Fibroblast of mammary gland (primary cell): ENCODE results near the gene C19orf38.

Source experiments
- DNase-seq: peaks from one replicate; pipeline ENCODE4 v3.0.0-alpha.2; 2010; ENCODE audit warnings: low read depth
- H3K4me3 ChIP-seq: 2 replicates; pipeline ENCODE4 v1.5.1; 2011; ENCODE audit warnings: low read depth, mild to moderate bottlenecking, low read length, moderate library complexity; ENCODE audit not compliant: control insufficient read depth
- CTCF ChIP-seq: conservative IDR thresholded peaks from 2 replicates; pipeline ENCODE4 v1.5.1; 2011; ENCODE audit warnings: low read depth, low read length, inconsistent platforms; ENCODE audit not compliant: control insufficient read depth, insufficient read depth

Gene C19orf38

GRCh38 chr19:10830931-10831779, 17.1 kb upstream of the C19orf38 start:
- DNase-seq: no peak
- no peak for TF ChIP-seq CTCF
- H3K4me3 ChIP-seq: no peak overlapping the region

GRCh38 chr19:10831987-10832938, 16.0 kb upstream of the C19orf38 start:
- no peak for TF ChIP-seq CTCF
- DNase-seq: no peak
- no peak overlapping the region for H3K4me3 ChIP-seq

GRCh38 chr19:10832939-10833296, 15.3 kb upstream of the C19orf38 start:
- no peak for DNase-seq
- no peak overlapping the region for H3K4me3 ChIP-seq
- TF ChIP-seq CTCF: no peak

GRCh38 chr19:10835089-10835753, 13.0 kb upstream of the C19orf38 start:
- peak overlapping the region; percentile 39 for H3K4me3 ChIP-seq
- DNase-seq: no peak
- no peak for TF ChIP-seq CTCF

GRCh38 chr19:10835754-10836478, 12.3 kb upstream of the C19orf38 start, which contains the start of gene TMED1:
Gene TMED1, minus strand, starts transcription at chr19:10836212. Its CDS starts 21 bp downstream, at chr19:10836191.
- TF ChIP-seq CTCF: no peak
- H3K4me3 ChIP-seq: peak within 1 kb of the TSS; percentile 57
- DNase-seq: peak; percentile 99
